SK-N-SH (cell line): ENCODE results near the gene NFE2L3. TPM values are rescaled to one million over a fixed set of nuclear protein-coding genes. Genes with fewer than 3 reads are reported as not detected.
"Not testable (repeated sequence)": the region's sequence is repeated elsewhere in the genome, so short reads cannot be mapped to it uniquely, and the experiment has no call there.

ENCODE experiments used
- CTCF ChIA-PET: fragments of 300-600, 350-600 bp; formaldehyde crosslinking; extraction: SDS; loops from one replicate; lab custom pipeline; 2021; lab: Yijun Ruan, JAX
- POLR2A ChIA-PET: fragments of 350-600 bp; sonication (Branson Sonifier 250); formaldehyde crosslinking; extraction: SDS; loops from one replicate; lab custom pipeline; 2020; ENCODE audit warnings: antibody characterized with exemption, inconsistent platforms; lab: Yijun Ruan, JAX
- DNase-seq: peaks from one replicate; pipeline ENCODE4 v3.0.0; 2012
- H2AFZ ChIP-seq: fragments of 200-600 bp; sonication (generic); 2 replicates; pipeline ENCODE4 v1.8.1; 2016; ENCODE audit warnings: antibody characterized with exemption, mild to moderate bottlenecking, low read depth
- H3F3A ChIP-seq: fragments of 200-600 bp; sonication (generic); replicated peaks from 2 replicates; pipeline ENCODE3; 2016; ENCODE audit warnings: antibody characterized with exemption, mild to moderate bottlenecking; ENCODE audit not compliant: insufficient read depth
- H3K27ac ChIP-seq, 2 experiments: fragments of 200-500 bp in 1 of 2; fragments of 200-600 bp in 1 of 2; sonication (Bioruptor generic) in 1 of 2; sonication (generic), shearing (Covaris generic) in 1 of 2; 2 replicates each; pipeline versions ENCODE4 v1.5.1 to v1.6.1; 2014 to 2016; ENCODE audit warnings: low read depth in 2 of 2, inconsistent platforms in 1 of 2, low read length in 1 of 2, mild to moderate bottlenecking in 1 of 2, mixed read lengths in 1 of 2
- H3K27me3 ChIP-seq: fragments of 200-600 bp; sonication (generic), shearing (Covaris generic); 2 replicates; pipeline ENCODE4 v1.6.1; 2016; ENCODE audit warnings: mixed run types; ENCODE audit not compliant: insufficient read depth
- H3K36me3 ChIP-seq, 2 experiments: fragments of 200-500 bp in 1 of 2; fragments of 200-600 bp in 1 of 2; sonication (Bioruptor generic) in 1 of 2; sonication (generic) in 1 of 2; replicated peaks in 1 of 2; 2 replicates each; pipeline versions ENCODE3 to v1.5.1; 2014 to 2016; ENCODE audit warnings: low read length in 1 of 2, mild to moderate bottlenecking in 1 of 2; ENCODE audit not compliant: insufficient read depth in 2 of 2, control insufficient read depth in 1 of 2
- H3K4me1 ChIP-seq, 2 experiments: fragments of 200-500 bp in 1 of 2; fragments of 200-600 bp in 1 of 2; sonication (Bioruptor generic) in 1 of 2; sonication (generic), shearing (Covaris generic) in 1 of 2; 2 replicates each; pipeline versions ENCODE4 v1.5.1 to v1.6.1; 2014 to 2016; ENCODE audit warnings: low read depth in 1 of 2, low read length in 1 of 2, mixed run types in 1 of 2; ENCODE audit not compliant: insufficient read depth in 2 of 2, control insufficient read depth in 1 of 2
- H3K4me2 ChIP-seq: fragments of 200-600 bp; sonication (generic), shearing (Covaris generic); 2 replicates; pipeline ENCODE4 v1.6.1; 2017; ENCODE audit warnings: mixed run types
- H3K4me3 ChIP-seq, 2 experiments: fragments of 200-500 bp in 1 of 2; fragments of 200-600 bp in 1 of 2; sonication (Bioruptor generic) in 1 of 2; sonication (generic), shearing (Covaris generic) in 1 of 2; 2 replicates each; pipeline versions ENCODE4 v1.5.1 to v1.8.1; 2014 to 2016; ENCODE audit warnings: low read depth in 2 of 2, inconsistent platforms in 1 of 2, low read length in 1 of 2, mild to moderate bottlenecking in 1 of 2, mixed read lengths in 1 of 2, moderate library complexity in 1 of 2
- H3K79me2 ChIP-seq: fragments of 200-600 bp; sonication (generic); 2 replicates; pipeline ENCODE4 v1.8.1; 2017; ENCODE audit warnings: mild to moderate bottlenecking; ENCODE audit not compliant: insufficient read depth
- H3K9ac ChIP-seq: fragments of 200-600 bp; sonication (generic); 2 replicates; pipeline ENCODE4 v1.6.1; 2017; ENCODE audit warnings: mixed run types
- H3K9me2 ChIP-seq: fragments of 200-600 bp; sonication (generic); 2 replicates; pipeline ENCODE4 v1.6.1; 2017; ENCODE audit warnings: mixed run types
- H3K9me3 ChIP-seq: fragments of 200-600 bp; sonication (generic); 2 replicates; pipeline ENCODE4 v1.6.1; 2017; ENCODE audit warnings: mixed run types, mild to moderate bottlenecking, moderate library complexity
- H4K20me1 ChIP-seq: fragments of 200-600 bp; sonication (generic); 2 replicates; pipeline ENCODE4 v1.6.1; 2017; ENCODE audit warnings: mild to moderate bottlenecking, mixed run types; ENCODE audit not compliant: insufficient read depth
- CHD2 ChIP-seq: fragments of 150-350 bp; IDR thresholded peaks from 2 replicates; pipeline ENCODE4 v1.6.1; 2018; ENCODE audit warnings: low read length; ENCODE audit not compliant: partially characterized antibody
- EP300 ChIP-seq, 2 experiments: IDR thresholded peaks; 2 replicates each; pipeline versions ENCODE4 v1.4.0 to v1.6.1; 2012; ENCODE audit warnings: borderline replicate concordance in 1 of 2, low read depth in 1 of 2, low read length in 1 of 2
- EZH2phosphoT487 ChIP-seq: fragments of 200-600 bp; sonication (generic); IDR thresholded peaks from 2 replicates; pipeline ENCODE4 v1.6.1; 2017; ENCODE audit warnings: low read depth, mixed run types, mild to moderate bottlenecking, antibody characterized with exemption, moderate library complexity, borderline replicate concordance
- FOXJ3 ChIP-seq: sonication (generic); formaldehyde crosslinking; IDR thresholded peaks from 2 replicates; pipeline ENCODE4 v1.5.1; 2020; ENCODE audit warnings: mild to moderate bottlenecking, missing genetic modification reagents
- GABPA ChIP-seq: IDR thresholded peaks from 2 replicates; pipeline ENCODE4 v1.4.0; 2012; ENCODE audit warnings: low read depth, mild to moderate bottlenecking
- MXI1 ChIP-seq: IDR thresholded peaks from 2 replicates; pipeline ENCODE4 v1.6.1; 2012; ENCODE audit warnings: mild to moderate bottlenecking, low read depth, low read length, improper control_type of control experiment
- PBX3 ChIP-seq: IDR thresholded peaks from 2 replicates; pipeline ENCODE4; 2012
- POLR2AphosphoS5 ChIP-seq: IDR thresholded peaks from 2 replicates; pipeline ENCODE4 v1.6.1; 2012; ENCODE audit warnings: low read depth, low read length
- RAD21 ChIP-seq: IDR thresholded peaks from 2 replicates; pipeline ENCODE4 v1.6.1; 2012; ENCODE audit warnings: mild to moderate bottlenecking, low read length
- SIN3A ChIP-seq: IDR thresholded peaks from 2 replicates; pipeline ENCODE4 v1.6.1; 2012; ENCODE audit warnings: low read depth, mild to moderate bottlenecking, low read length, moderate library complexity, borderline replicate concordance
- USF2 ChIP-seq: fragments of 150-350 bp; IDR thresholded peaks from 2 replicates; pipeline ENCODE4 v1.6.1; 2017; ENCODE audit warnings: antibody characterized with exemption, low read length, low read depth, borderline replicate concordance
- YY1 ChIP-seq: IDR thresholded peaks from 2 replicates; pipeline ENCODE4 v1.4.0; 2012; ENCODE audit warnings: low read depth, mild to moderate bottlenecking
- WGBS: methylation state at CpG from one replicate; pipeline ENCODE4 v1.1.6; 2017; ENCODE audit warnings: low lambda C conversion rate; 5-methylcytosine and 5-hydroxymethylcytosine counted together
- polyA plus RNA-seq, 3 experiments: library from polyadenylated mRNA; depleted of rRNA; stranded (reverse); fragments of >200 nt; gene quantifications; 2 replicates each; pipeline ENCODE4 v1.2.3, GENCODE V29; 2012

The NFE2L3 gene
- polyA plus RNA-seq, 1 of the 3 experiments (the other 2 are of a cell fraction): 36.1 TPM

GRCh38 chr7:26145238-26145637 is 6.8 kb upstream of the NFE2L3 start (continued):
- TF ChIP-seq POLR2AphosphoS5 (no peak), FOXJ3 (CRISPR knock-in tag) (no peak), EP300 (IDR thresholded peaks at IDR 0.05; ENCODE audit: borderline replicate concordance in 1 of 2, low read depth in 1 of 2, low read length in 1 of 2) (no peak), GABPA (no peak)

DNA sequence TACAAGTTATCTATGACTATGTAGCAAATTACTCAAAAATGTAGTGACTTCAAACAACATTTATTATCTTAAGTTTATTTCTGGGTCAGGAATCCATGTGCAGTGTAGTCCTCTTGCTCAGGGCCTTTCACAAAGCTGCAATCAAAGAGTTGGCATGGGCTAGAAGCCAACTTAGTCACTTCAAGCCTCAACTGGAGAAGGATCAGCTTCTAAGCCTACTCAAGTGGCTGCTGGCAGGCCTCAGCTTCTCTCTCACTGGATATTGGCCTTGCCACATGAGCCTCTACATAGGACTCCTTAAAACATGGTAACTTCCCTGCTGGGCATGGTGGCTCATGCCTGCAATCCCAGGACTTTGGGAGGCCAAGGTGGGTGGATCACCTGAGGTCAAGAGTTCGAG is 5.0 kb upstream of the NFE2L3 start:
- ChIA-PET POLR2A (no interaction called here), CTCF (interaction anchor here (0.7 to 1.6 kb wide), 3 partner anchors 14 to 68 kb away, joined by 3 to 5 read pairs (median 3); no protein-coding TSS in a partner anchor)
- Histone ChIP-seq H4K20me1 (no peaks in the 10 kb centered on the region), H2AFZ (no peak overlapping the region), H3K9ac (no peak overlapping the region), H3K36me3 (no peaks in the 10 kb centered on the region), H3K4me1 (peaks cover 0 to 5% of the 10 kb centered on the region in 2 experiments; a peak in 1 of 4 replicates), H3K9me2 (no peaks in the 10 kb centered on the region), H3K9me3 (no peaks in the 10 kb centered on the region), H3K4me2 (no peak overlapping the region), H3F3A (no peaks in the 10 kb centered on the region), H3K79me2 (no peaks in the 10 kb centered on the region), H3K27ac (no peak overlapping the region), H3K4me3 (no peak overlapping the region), H3K27me3 (no peaks in the 10 kb centered on the region)
- no peak for DNase-seq
- TF ChIP-seq GABPA: no peak
- no peak for TF ChIP-seq MXI1
- no peak for TF ChIP-seq EZH2phosphoT487
- TF ChIP-seq SIN3A: no peak
- TF ChIP-seq FOXJ3 (CRISPR knock-in tag): no peak
- no peak for TF ChIP-seq CHD2
- TF ChIP-seq USF2: no peak
- TF ChIP-seq RAD21: no peak
- TF ChIP-seq PBX3: no peak
- TF ChIP-seq EP300 (IDR thresholded peaks at IDR 0.05; ENCODE audit: borderline replicate concordance in 1 of 2, low read depth in 1 of 2, low read length in 1 of 2): no peak
- no peak for TF ChIP-seq YY1
- 43% methylated on average over 1 of the region's 1 CpG for WGBS

DNA sequence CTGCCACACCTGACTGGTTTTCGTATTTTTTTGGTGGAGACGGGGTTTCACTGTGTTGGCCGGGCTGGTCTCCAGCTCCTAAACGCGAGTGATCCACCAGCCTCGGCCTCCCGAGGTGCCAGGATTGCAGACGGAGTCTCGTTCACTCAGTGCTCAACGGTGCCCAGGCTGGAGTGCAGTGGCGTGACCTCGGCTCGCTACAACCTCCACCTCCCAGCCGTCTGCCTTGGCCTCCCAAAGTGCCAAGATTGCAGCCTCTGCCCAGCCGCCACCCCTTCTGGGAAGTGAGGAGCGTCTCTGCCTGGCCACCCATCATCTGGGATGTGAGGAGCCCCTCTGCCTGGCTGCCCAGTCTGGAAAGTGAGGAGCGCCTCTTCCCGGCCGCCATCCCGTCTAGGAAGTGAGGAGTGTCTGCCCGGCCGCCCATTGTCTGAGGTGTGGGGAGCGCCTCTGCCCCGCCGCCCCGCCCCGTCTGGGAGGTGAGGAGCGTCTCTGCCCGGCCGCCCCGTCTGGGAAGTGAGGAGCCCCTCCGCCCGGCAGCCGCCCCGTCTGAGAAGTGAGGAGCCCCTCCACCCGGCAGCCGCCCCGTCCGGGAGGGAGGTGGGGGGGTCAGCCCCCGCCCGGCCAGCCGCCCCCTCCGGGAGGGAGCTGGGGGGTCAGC is 4.2 kb upstream of the NFE2L3 start:
- H3K79me2 ChIP-seq, H3K9me2 ChIP-seq, H3K27me3 ChIP-seq, H3K36me3 ChIP-seq, DNase-seq, H3K9me3 ChIP-seq, H3K4me1 ChIP-seq, H3F3A ChIP-seq, H3K27ac ChIP-seq, H2AFZ ChIP-seq, H3K4me3 ChIP-seq, POLR2A ChIA-PET, H3K9ac ChIP-seq, H3K4me2 ChIP-seq, H4K20me1 ChIP-seq: not testable (repeated sequence)
- CTCF ChIA-PET: interaction anchor here (1.6 kb wide), 1 partner anchor 57 kb away, joined by 5 read pairs; no protein-coding TSS in a partner anchor
- WGBS: 91% methylated on average over 40 of the region's 43 CpGs

DNA sequence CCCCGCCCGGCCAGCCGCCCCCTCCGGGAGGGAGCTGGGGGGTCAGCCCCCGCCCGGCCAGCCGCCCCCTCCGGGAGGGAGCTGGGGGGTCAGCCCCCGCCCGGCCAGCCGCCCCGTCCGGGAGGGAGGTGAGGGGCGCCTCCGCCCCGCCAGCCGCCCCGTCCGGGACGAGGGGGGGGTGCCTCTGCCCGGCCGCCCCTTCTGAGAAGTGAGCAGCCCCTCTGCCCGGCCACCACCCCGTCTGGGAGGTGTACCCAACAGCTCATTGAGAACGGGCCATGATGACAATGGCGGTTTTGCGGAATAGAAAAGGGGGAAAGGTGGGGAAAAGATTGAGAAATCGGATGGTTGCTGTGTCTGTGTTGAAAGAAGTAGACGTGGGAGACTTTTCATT is 3.7 kb upstream of the NFE2L3 start:
- H3K9me3 ChIP-seq, H3K27me3 ChIP-seq, POLR2A ChIA-PET, H4K20me1 ChIP-seq, CTCF ChIA-PET, H3K9me2 ChIP-seq, H2AFZ ChIP-seq, H3K36me3 ChIP-seq, H3K4me2 ChIP-seq, DNase-seq, H3K4me1 ChIP-seq, H3K27ac ChIP-seq, H3K79me2 ChIP-seq, H3K9ac ChIP-seq, H3K4me3 ChIP-seq, H3F3A ChIP-seq: not testable (repeated sequence)
- 86% methylated on average over 20 of the region's 29 CpGs for WGBS
